HCT116 (cell line): ENCODE data around the gene OTULIN. TPM values are rescaled to one million over a fixed set of nuclear protein-coding genes. Genes with fewer than 3 reads are reported as not detected.

ENCODE experiments used
- ATAC-seq: fragments of 200-7000 bp; cut with Tn5 transposase; 2 replicates; pipeline ENCODE4 v1.9.1; 2020; ENCODE audit warnings: mild to moderate bottlenecking, moderate library complexity
- BruUV-seq: library from RNA; stranded (reverse); fragments of 400-500 nt; replicated peaks from 2 replicates; lab custom pipeline; 2021; lab: Mats Ljungman, UMichigan
- CTCF ChIA-PET: fragments of 300-600 bp; sonication (Branson Sonifier 250); formaldehyde crosslinking; loops from one replicate; lab custom pipeline; 2021; ENCODE audit warnings: antibody characterized with exemption; lab: Charles Lee
- POLR2A ChIA-PET: fragments of 300-600, 350-600 bp; sonication (Branson Sonifier 250); formaldehyde crosslinking; loops from one replicate; lab custom pipeline; 2021; ENCODE audit warnings: antibody characterized with exemption; lab: Charles Lee
- RAD21 ChIA-PET, 2 experiments: fragments of 300-600 bp; sonication (Branson Sonifier 250); formaldehyde crosslinking; loops; one replicate each; lab custom pipeline; 2023; ENCODE audit warnings: low total read pairs in 2 of 2; ENCODE audit not compliant: uncharacterized antibody in 2 of 2, unreplicated experiment in 2 of 2, low non-redundant PET in 1 of 2; lab: Charles Lee
- DNase-seq: peaks from one replicate; pipeline ENCODE4 v3.0.0-alpha.2; 2010; ENCODE audit warnings: low read depth, low spot score
- H2AFZ ChIP-seq: fragments of 200-600 bp; shearing (Covaris generic), sonication (generic); 2 replicates; pipeline ENCODE4 v1.6.1; 2017; ENCODE audit warnings: low read depth, mixed run types, mixed read lengths, antibody characterized with exemption, low read length; ENCODE audit not compliant: poor library complexity, severe bottlenecking
- H3K27ac ChIP-seq: 2 replicates; pipeline ENCODE4 v1.5.1; 2012; ENCODE audit warnings: low read depth, low read length
- H3K27me3 ChIP-seq: fragments of 200-600 bp; sonication (generic); 2 replicates; pipeline ENCODE4 v1.6.1; 2016; ENCODE audit warnings: mixed run types, low read length, mixed read lengths; ENCODE audit not compliant: insufficient read depth
- H3K36me3 ChIP-seq, 2 experiments: fragments of 200-500 bp in 1 of 2; fragments of 200-600 bp in 1 of 2; sonication (Bioruptor generic) in 1 of 2; sonication (generic) in 1 of 2; 2 replicates each; pipeline versions ENCODE4 v1.5.1 to v1.6.1; 2014 to 2016; ENCODE audit warnings: low read length in 2 of 2, inconsistent platforms in 1 of 2, mixed read lengths in 1 of 2, mixed run types in 1 of 2; ENCODE audit not compliant: insufficient read depth in 2 of 2, control insufficient read depth in 1 of 2
- H3K4me1 ChIP-seq, 2 experiments: fragments of 200-600 bp in 1 of 2; sonication (generic) in 1 of 2; 2 replicates each; pipeline versions ENCODE4 v1.5.1 to v1.6.1; 2012 to 2017; ENCODE audit warnings: low read length in 2 of 2, inconsistent platforms in 1 of 2, mild to moderate bottlenecking in 1 of 2, mixed read lengths in 1 of 2, mixed run types in 1 of 2, moderate library complexity in 1 of 2; ENCODE audit not compliant: insufficient read depth in 2 of 2, control insufficient read depth in 1 of 2
- H3K4me2 ChIP-seq: fragments of 200-600 bp; sonication (generic); 2 replicates; pipeline ENCODE4 v1.6.1; 2017; ENCODE audit warnings: mixed run types, low read length, mixed read lengths
- H3K4me3 ChIP-seq, 2 experiments: fragments of 200-600 bp in 1 of 2; sonication (generic) in 1 of 2; replicated peaks in 1 of 2; 2 replicates each; pipeline ENCODE4 v1.5.1; 2011 to 2016; ENCODE audit warnings: low read length in 2 of 2, control low read depth in 1 of 2, low read depth in 1 of 2, mild to moderate bottlenecking in 1 of 2, mixed read lengths in 1 of 2, mixed run types in 1 of 2
- H3K79me2 ChIP-seq: fragments of 200-600 bp; sonication (generic); 2 replicates; pipeline ENCODE4 v1.6.1; 2017; ENCODE audit warnings: mild to moderate bottlenecking, mixed run types, low read length, moderate library complexity, mixed read lengths; ENCODE audit not compliant: insufficient read depth
- H3K9ac ChIP-seq: fragments of 200-600 bp; sonication (generic); 2 replicates; pipeline ENCODE4 v1.6.1; 2016; ENCODE audit warnings: low read length, mixed read lengths
- H3K9me2 ChIP-seq: fragments of 200-600 bp; sonication (generic), shearing (Covaris generic); 2 replicates; pipeline ENCODE4 v1.6.1; 2017; ENCODE audit warnings: mixed run types, mild to moderate bottlenecking, moderate library complexity; ENCODE audit not compliant: insufficient read depth
- H3K9me3 ChIP-seq, 2 experiments: fragments of 200-500 bp in 1 of 2; fragments of 200-600 bp in 1 of 2; sonication (Bioruptor generic) in 1 of 2; sonication (generic) in 1 of 2; 2 replicates each; pipeline ENCODE4 v1.6.1; 2014 to 2017; ENCODE audit warnings: low read length in 2 of 2, mixed read lengths in 2 of 2, inconsistent platforms in 1 of 2, low read depth in 1 of 2, mild to moderate bottlenecking in 1 of 2, mixed run types in 1 of 2, moderate library complexity in 1 of 2; ENCODE audit not compliant: control insufficient read depth in 1 of 2, insufficient read depth in 1 of 2
- H4K20me1 ChIP-seq: fragments of 200-600 bp; sonication (generic), shearing (Covaris generic); 2 replicates; pipeline ENCODE4 v1.6.1; 2017; ENCODE audit warnings: mixed run types, mild to moderate bottlenecking, moderate library complexity; ENCODE audit not compliant: insufficient read depth
- ATF3 ChIP-seq: IDR thresholded peaks from 2 replicates; pipeline ENCODE4 v1.6.1; 2012
- CEBPB ChIP-seq: IDR thresholded peaks from 2 replicates; pipeline ENCODE4 v1.6.1; 2012; ENCODE audit warnings: low read depth
- EZH2 ChIP-seq: fragments of 200-600 bp; sonication (generic); IDR thresholded peaks from 2 replicates; pipeline ENCODE4 v1.6.1; 2017; ENCODE audit warnings: antibody characterized with exemption, mixed run types
- FOSL1 ChIP-seq: IDR thresholded peaks from 2 replicates; pipeline ENCODE4 v1.6.1; 2012; ENCODE audit warnings: low read depth
- JUND ChIP-seq: IDR thresholded peaks from 2 replicates; pipeline ENCODE4 v1.6.1; 2012
- POLR2A ChIP-seq: IDR thresholded peaks from 2 replicates; pipeline ENCODE4 v1.7.0; 2011; ENCODE audit warnings: borderline replicate concordance; ENCODE audit not compliant: insufficient read depth, insufficient read length; ENCODE audit errors: extremely low read depth
- RAD21 ChIP-seq: IDR thresholded peaks from 2 replicates; pipeline ENCODE4 v1.6.1; 2012; ENCODE audit warnings: low read depth, mild to moderate bottlenecking
- REST ChIP-seq: IDR thresholded peaks from 2 replicates; pipeline ENCODE4 v1.6.1; 2012; ENCODE audit warnings: low read depth
- SIN3A ChIP-seq: IDR thresholded peaks from 2 replicates; pipeline ENCODE4 v1.6.1; 2012; ENCODE audit warnings: low read depth
- SP1 ChIP-seq: IDR thresholded peaks from 2 replicates; pipeline ENCODE4 v1.6.1; 2012; ENCODE audit warnings: low read depth
- SRF ChIP-seq: IDR thresholded peaks from 2 replicates; pipeline ENCODE4 v1.6.1; 2012; ENCODE audit warnings: low read depth
- TCF7L2 ChIP-seq: IDR thresholded peaks from 2 replicates; pipeline ENCODE4 v1.7.0; 2011; ENCODE audit warnings: borderline replicate concordance, inconsistent platforms; ENCODE audit not compliant: insufficient read depth, insufficient read length; ENCODE audit errors: extremely low read depth
- YY1 ChIP-seq: IDR thresholded peaks from 2 replicates; pipeline ENCODE4 v1.6.1; 2011; ENCODE audit warnings: low read length, low read depth, moderate library complexity, mild to moderate bottlenecking; ENCODE audit not compliant: insufficient replicate concordance; ENCODE audit errors: extremely low read depth
- ZFX ChIP-seq: fragments of 450-650 bp; IDR thresholded peaks from 2 replicates; pipeline ENCODE4 v1.6.1; 2017
- intact Hi-C: fragments of 100-400 bp; cut with micrococcal nuclease; formaldehyde crosslinking; loops from 2 replicates; pipeline ENCODE4 v1.10.0; 2022
- total RNA-seq: library from RNA; stranded (reverse); gene quantifications from one replicate; pipeline ENCODE4 v1.2.1, GENCODE V29; 2021; ENCODE audit not compliant: unreplicated experiment

The OTULIN gene
- total RNA-seq, 1 experiment from 2014 or later, result 25.7 TPM

- H3K9me2 ChIP-seq, result no peaks in the 10 kb centered on the region
- no peak overlapping the region for H3K9ac ChIP-seq
- H3K9me3 ChIP-seq, result no peaks in the 10 kb centered on the region
- no peaks in the 10 kb centered on the region for H3K27me3 ChIP-seq
- H3K27ac ChIP-seq, result no peak overlapping the region
- no peak for TF ChIP-seq RAD21
- TF ChIP-seq SIN3A, result no peak
- no peak for TF ChIP-seq POLR2A
- TF ChIP-seq TCF7L2, result no peak
- TF ChIP-seq ZFX, result no peak
- TF ChIP-seq FOSL1, result no peak
- TF ChIP-seq JUND, result no peak
- TF ChIP-seq EZH2, result no peak
- TF ChIP-seq SRF, result no peak
- no TSS peak for BruUV-seq
- no peak for ATAC-seq
- ChIA-PET CTCF (no interaction called here), RAD21 (no interaction called here), POLR2A (no interaction called here)
- no peaks in the 10 kb centered on the region for H3K79me2 ChIP-seq
- H3K4me2 ChIP-seq, result no peak overlapping the region
- intact Hi-C loops, result no loop called here
- H3K4me1 ChIP-seq, result no peaks in the 10 kb centered on the region
- H2AFZ ChIP-seq, result no peak overlapping the region
- no peaks in the 10 kb centered on the region for H4K20me1 ChIP-seq
- no peak for DNase-seq
- H3K4me3 ChIP-seq, result no peak overlapping the region
- no peaks in the 10 kb centered on the region; a peak in 2 of 4 replicates for H3K36me3 ChIP-seq
Measured at GRCh38 chr5:14716755-14717752, 52.5 kb downstream of the OTULIN start.

- RAD21 ChIA-PET, result interaction anchor here in 1 of 2 experiments (0.7 kb wide), 1 partner anchor 9 kb away, joined by 3 read pairs; no protein-coding TSS in a partner anchor
- POLR2A ChIA-PET, result no interaction called here
Measured at GRCh38 chr5:14718778-14719177, 54.3 kb downstream of the OTULIN start.

More at GRCh38 chr5:14718778-14719177, 54.3 kb downstream of the OTULIN start:
- DNase-seq (no peak), ATAC-seq (no peak)
- Histone ChIP-seq H3K36me3 (no peaks in the 10 kb centered on the region; a peak in 1 of 4 replicates), H3K4me1 (peaks cover 0 to 4% of the 10 kb centered on the region in 2 experiments; a peak in 1 of 4 replicates), H2AFZ (no peak overlapping the region), H3K27ac (no peak overlapping the region), H3K4me3 (no peak overlapping the region), H3K9ac (no peak overlapping the region), H3K27me3 (no peaks in the 10 kb centered on the region), H3K79me2 (no peaks in the 10 kb centered on the region), H3K4me2 (no peak overlapping the region), H4K20me1 (no peaks in the 10 kb centered on the region), H3K9me3 (no peaks in the 10 kb centered on the region), H3K9me2 (no peaks in the 10 kb centered on the region)
- no TSS peak for BruUV-seq
- intact Hi-C loops, result no loop called here
- TF ChIP-seq REST (no peak), CEBPB (no peak), SP1 (no peak), ATF3 (no peak), TCF7L2 (no peak), YY1 (no peak), RAD21 (no peak)
- CTCF ChIA-PET, result no interaction called here
